Stomach (tissue), 9 donors: ENCODE measurements around the gene CHN2. TPM values are rescaled to one million over a fixed set of nuclear protein-coding genes. Genes with fewer than 3 reads are reported as not detected.

Source experiments
- DNase-seq, 2 donors: peaks; one replicate each; pipeline versions ENCODE4 v3.0.0 to v3.0.0-alpha.2; 2013 to 2019
- H3K27ac ChIP-seq, 5 donors: fragments of 200-600 bp in 4 of 5; sonication (generic) in 4 of 5; one replicate each; pipeline ENCODE4 v1.5.1; 2013 to 2019; ENCODE audit warnings: mild to moderate bottlenecking in 1 of 5, moderate library complexity in 1 of 5
- H3K27me3 ChIP-seq, 3 donors: fragments of 200-600 bp; sonication (generic); one replicate each; pipeline ENCODE4 v1.5.1; 2017 to 2019; ENCODE audit warnings: mixed run types in 1 of 3
- H3K36me3 ChIP-seq, 4 donors: fragments of 200-600 bp; sonication (generic); 1 replicate in 3 of 4; 2 replicates in 1 of 4; pipeline ENCODE4 v1.5.1; 2016 to 2019
- H3K4me1 ChIP-seq, 4 donors: fragments of 200-600 bp; sonication (generic); one replicate each; pipeline ENCODE4 v1.5.1; 2016 to 2019
- H3K4me3 ChIP-seq, 4 donors: fragments of 200-600 bp; sonication (generic) in 3 of 4; one replicate each; pipeline ENCODE4 v1.5.1; 2016 to 2019; ENCODE audit warnings: mild to moderate bottlenecking in 1 of 4
- H3K9me3 ChIP-seq, 4 donors: fragments of 200-600 bp; sonication (generic); one replicate each; pipeline ENCODE4 v1.5.1; 2016 to 2019
- CTCF ChIP-seq, 7 experiments: fragments of 450-650 bp in 4 of 7; fragments of 200-600 bp in 3 of 7; sonication (generic) in 3 of 7; IDR thresholded peaks; one replicate each; pipeline ENCODE4 v1.5.1; 2016 to 2019; ENCODE audit warnings: antibody characterized with exemption in 7 of 7, control low read depth in 2 of 7, mild to moderate bottlenecking in 1 of 7
- EP300 ChIP-seq: sonication (generic); formaldehyde crosslinking; IDR thresholded peaks from one replicate; pipeline ENCODE4 v1.6.1; 2017; ENCODE audit warnings: antibody characterized with exemption
- POLR2A ChIP-seq, 4 donors: fragments of 450-650 bp; IDR thresholded peaks; one replicate each; pipeline ENCODE4 v1.6.1; 2016; ENCODE audit warnings: antibody characterized with exemption in 4 of 4, control low read depth in 2 of 4, mild to moderate bottlenecking in 1 of 4, moderate library complexity in 1 of 4
- POLR2AphosphoS5 ChIP-seq, 3 donors: sonication (generic); formaldehyde crosslinking; IDR thresholded peaks; one replicate each; pipeline ENCODE4 v1.6.1; 2016; ENCODE audit warnings: antibody characterized with exemption in 3 of 3
- WGBS, 5 donors: extraction: QIAGEN DNeasy Blood & Tissue Kit in 3 of 5; methylation state at CpG; one replicate each; pipeline versions ENCODE4 v1.1.5 to v1.1.7; 2013 to 2018; 5-methylcytosine and 5-hydroxymethylcytosine counted together
- intact Hi-C: fragments of 100-400 bp; cut with DNase I; formaldehyde crosslinking; loops from one replicate; pipeline ENCODE4 v1.15.1; 2023; ENCODE audit warnings: low total_unique reads
- polyA plus RNA-seq, 3 donors: library from polyadenylated mRNA; stranded (reverse); fragments of 200-250 nt; gene quantifications; one replicate each; pipeline ENCODE4 v1.2.3, GENCODE V29; 2013
- total RNA-seq, 5 donors: library from RNA; depleted of rRNA; stranded (reverse); fragments of >200 nt; gene quantifications; one replicate each; pipeline versions ENCODE4 v1.1.0 to v1.2.3, GENCODE V29; 2014 to 2016
- donor health status: healthy with polysubstance abuse.
- donor health status: Bipolar disorder and iron deficiency.
- donor health status: healthy.

The CHN2 gene
- total and polyA plus RNA-seq, 8 donors = 2.4 to 47.8 (median 13.8) TPM

GRCh38 chr7:29237489-29237888 lies 42.9 kb downstream of the CHN2 start:
- Histone ChIP-seq H3K36me3 (no peaks in the 10 kb centered on the region), H3K4me1 (peaks cover 0 to 4% (median 0%) of the 10 kb centered on the region in 4 donors), H3K27me3 (no peaks in the 10 kb centered on the region), H3K4me3 (no peak overlapping the region), H3K27ac (no peak overlapping the region), H3K9me3 (no peaks in the 10 kb centered on the region)
- TF ChIP-seq POLR2AphosphoS5 (IDR thresholded peaks at IDR 0.05) = no peak
- TF ChIP-seq CTCF (IDR thresholded peaks at IDR 0.05) = no peak
- TF ChIP-seq POLR2A (IDR thresholded peaks at IDR 0.05) = no peak
- no peak for TF ChIP-seq EP300
- intact Hi-C loops = no loop called here
- no peak for DNase-seq
- 78 to 93% (median 86%) methylated on average over 3 of the region's 3 CpGs for WGBS, 5 donors

GRCh38 chr7:29239638-29240037 lies 45.1 kb downstream of the CHN2 start:
- Histone ChIP-seq H3K4me3 (no peak overlapping the region), H3K27me3 (no peaks in the 10 kb centered on the region), H3K9me3 (no peaks in the 10 kb centered on the region), H3K27ac (no peak overlapping the region), H3K36me3 (no peaks in the 10 kb centered on the region), H3K4me1 (peaks cover 0 to 2% (median 0%) of the 10 kb centered on the region in 4 donors)
- TF ChIP-seq CTCF (IDR thresholded peaks at IDR 0.05) = peak in 5 of 7 experiments; percentile 22 to 39 (median 35)
- no peak for TF ChIP-seq EP300
- no peak for DNase-seq
- WGBS, 5 donors = 70 to 88% (median 84%) methylated on average over 1 of the region's 1 CpG
- intact Hi-C loops = no loop called here

GRCh38 chr7:29242265-29242664 lies 47.7 kb downstream of the CHN2 start:
- H3K4me1 ChIP-seq = peaks cover 0 to under 1% (median 0%) of the 10 kb centered on the region in 4 donors
- H3K9me3 ChIP-seq = no peaks in the 10 kb centered on the region
- intact Hi-C loops = no loop called here
- DNase-seq = no peak
- H3K36me3 ChIP-seq = no peaks in the 10 kb centered on the region
- H3K27ac ChIP-seq = no peak overlapping the region
- no peaks in the 10 kb centered on the region for H3K27me3 ChIP-seq
- no peak overlapping the region for H3K4me3 ChIP-seq
- WGBS, 5 donors = 40 to 58% (median 53%) methylated on average over 3 of the region's 3 CpGs
- no peak for TF ChIP-seq CTCF (IDR thresholded peaks at IDR 0.05)
- no peak for TF ChIP-seq EP300
- no peak for TF ChIP-seq POLR2AphosphoS5 (IDR thresholded peaks at IDR 0.05)
- no peak for TF ChIP-seq POLR2A (IDR thresholded peaks at IDR 0.05)

GRCh38 chr7:29243910-29244655 lies 49.5 kb downstream of the CHN2 start:
- no peak overlapping the region for H3K4me3 ChIP-seq
- H3K27ac ChIP-seq = no peak overlapping the region
- intact Hi-C loops = no loop called here
- no peaks in the 10 kb centered on the region for H3K36me3 ChIP-seq
- H3K27me3 ChIP-seq = no peaks in the 10 kb centered on the region
- 72 to 77% (median 76%) methylated on average over 11 of the region's 11 CpGs for WGBS, 5 donors
- no peaks in the 10 kb centered on the region for H3K9me3 ChIP-seq
- peaks cover 0 to 6% (median 3%) of the 10 kb centered on the region in 4 donors for H3K4me1 ChIP-seq
- TF ChIP-seq POLR2AphosphoS5 (IDR thresholded peaks at IDR 0.05) (no peak), EP300 (no peak), CTCF (IDR thresholded peaks at IDR 0.05) (no peak), POLR2A (IDR thresholded peaks at IDR 0.05) (no peak)
- DNase-seq = peak in 1 of 2 donors; percentile 22
